NB4 (cell line): ENCODE data around the gene FAT3.

ENCODE experiments used
- DNase-seq: peaks from one replicate; pipeline ENCODE4 v3.0.0; 2010; ENCODE audit warnings: low read depth
- H3K4me3 ChIP-seq: one replicate; pipeline ENCODE4 v1.5.1; 2011; ENCODE audit warnings: mild to moderate bottlenecking, low read depth, low read length, moderate library complexity
- CTCF ChIP-seq: IDR thresholded peaks from one replicate; pipeline ENCODE4 v1.5.1; 2012; ENCODE audit warnings: low read depth, low read length
- MYC ChIP-seq: IDR thresholded peaks from 2 replicates; pipeline ENCODE4 v1.6.1; 2011; ENCODE audit warnings: low read depth, low read length
- POLR2A ChIP-seq: IDR thresholded peaks from 2 replicates; pipeline ENCODE4 v1.6.1; 2011; ENCODE audit warnings: mild to moderate bottlenecking; ENCODE audit not compliant: insufficient read length; ENCODE audit errors: extremely low read depth
- TF ChIP-seq, protein P1 (sequence below): IDR thresholded peaks from 2 replicates; pipeline ENCODE4 v1.6.1; 2011; ENCODE audit warnings: low read depth, low read length

Gene FAT3

GRCh38 chr11:92192141-92192540 is 32.5 kb upstream of the FAT3 start:
- H3K4me3 ChIP-seq: no peak overlapping the region
- TF ChIP-seq, protein P1, sequence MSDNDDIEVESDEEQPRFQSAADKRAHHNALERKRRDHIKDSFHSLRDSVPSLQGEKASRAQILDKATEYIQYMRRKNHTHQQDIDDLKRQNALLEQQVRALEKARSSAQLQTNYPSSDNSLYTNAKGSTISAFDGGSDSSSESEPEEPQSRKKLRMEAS: no peak
- TF ChIP-seq CTCF: no peak
- no peak for TF ChIP-seq MYC
- no peak for TF ChIP-seq POLR2A
- no peak for DNase-seq

GRCh38 chr11:92198268-92198667 is 26.4 kb upstream of the FAT3 start:
- no peak overlapping the region for H3K4me3 ChIP-seq
- TF ChIP-seq, protein P1: no peak
- TF ChIP-seq MYC (no peak), POLR2A (no peak), CTCF (no peak)
- no peak for DNase-seq

DNA sequence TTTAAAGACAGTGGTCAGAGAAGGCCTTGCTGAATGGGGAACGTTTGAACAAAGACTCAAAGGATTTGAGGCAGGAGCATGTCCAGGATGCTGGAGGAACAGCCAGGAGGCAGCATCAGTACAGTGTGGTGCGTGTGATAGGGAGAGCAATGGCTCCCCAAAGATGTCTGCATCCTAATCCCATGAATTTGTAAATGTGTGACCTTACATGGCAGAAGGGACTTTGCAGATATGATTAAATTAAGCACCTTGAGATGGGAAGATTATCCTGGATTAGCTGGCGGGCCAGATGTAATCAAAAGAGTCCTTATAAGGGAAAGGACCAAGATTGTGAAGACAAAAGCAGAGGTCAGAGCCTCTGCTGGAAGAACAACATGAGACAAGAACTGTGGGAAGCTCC is 24.6 kb upstream of the FAT3 start:
- no peak overlapping the region for H3K4me3 ChIP-seq
- no peak for DNase-seq
- TF ChIP-seq POLR2A (no peak), CTCF (no peak), MYC (no peak)
- TF ChIP-seq, protein P1: no peak

DNA sequence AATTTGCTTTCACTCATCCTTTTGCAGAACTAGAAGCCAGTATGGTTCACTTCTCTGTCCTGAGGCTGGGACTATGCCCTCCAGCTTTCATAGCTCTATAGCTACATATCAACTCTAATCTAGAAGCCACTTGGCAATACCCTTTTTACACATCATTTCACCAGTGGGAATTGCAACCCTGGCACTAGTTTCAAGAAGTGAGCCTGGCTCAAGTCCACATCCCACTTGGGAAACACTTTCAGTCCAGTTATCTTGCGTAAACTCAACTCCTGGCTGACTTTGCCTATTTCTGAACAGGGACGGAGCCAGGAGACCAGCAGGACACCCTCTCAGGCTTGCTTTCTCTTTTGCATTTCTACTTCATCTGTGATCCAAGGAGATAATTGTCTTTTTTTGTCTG is 19.9 kb upstream of the FAT3 start:
- H3K4me3 ChIP-seq: no peak overlapping the region
- no peak for DNase-seq
- TF ChIP-seq CTCF (no peak), MYC (no peak), POLR2A (no peak)
- TF ChIP-seq, protein P1: no peak

DNA sequence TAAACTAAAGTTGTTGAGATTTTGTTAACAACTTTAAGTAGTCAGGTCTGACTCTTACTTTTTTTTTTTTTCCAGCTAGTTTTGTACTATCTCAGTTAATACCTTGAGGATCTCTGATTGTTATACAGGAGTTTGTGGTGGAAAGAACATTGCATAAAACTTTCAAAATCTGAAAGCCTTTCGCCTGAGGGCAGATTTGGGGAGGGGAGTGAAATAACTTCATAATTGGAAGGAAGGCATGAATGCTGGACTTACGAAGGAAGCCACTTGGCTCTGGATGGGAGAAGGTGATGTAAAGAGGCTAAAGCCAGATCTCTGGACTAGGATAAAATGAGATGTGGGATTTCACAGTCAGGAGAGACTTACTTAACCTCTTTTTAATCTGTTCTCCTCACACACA is 18.2 kb upstream of the FAT3 start:
- DNase-seq: no peak
- TF ChIP-seq CTCF: no peak
- no peak for TF ChIP-seq POLR2A
- no peak for TF ChIP-seq MYC
- TF ChIP-seq, protein P1: no peak
- H3K4me3 ChIP-seq: no peak overlapping the region

GRCh38 chr11:92211576-92212167 is 12.9 kb upstream of the FAT3 start:
- H3K4me3 ChIP-seq: no peak overlapping the region
- TF ChIP-seq, protein P1: no peak
- TF ChIP-seq CTCF: peak; percentile 20
- DNase-seq: peak; percentile 18
